ENCODE results near the gene MYBPC3.

DNA sequence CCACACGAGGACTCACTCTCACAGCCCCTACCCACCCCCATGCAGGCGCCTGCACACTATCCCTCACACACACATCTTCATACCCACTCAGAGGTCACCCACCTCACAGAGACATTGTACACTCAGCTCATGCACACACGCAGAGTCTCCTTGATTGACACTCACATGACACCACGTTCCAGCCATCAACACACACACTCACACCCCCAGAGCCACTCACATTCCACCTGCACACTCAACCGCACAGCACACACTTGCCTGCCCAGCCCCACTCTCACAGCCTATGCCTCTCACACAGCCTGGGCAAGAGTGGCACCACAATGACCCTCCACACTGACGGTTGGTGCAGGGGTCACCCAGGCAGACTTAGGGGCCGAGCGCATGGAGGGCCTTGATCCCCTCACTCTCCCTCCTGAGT is 23.6 kb upstream of the MYBPC3 start:
- TF ChIP-seq, protein P1, sequence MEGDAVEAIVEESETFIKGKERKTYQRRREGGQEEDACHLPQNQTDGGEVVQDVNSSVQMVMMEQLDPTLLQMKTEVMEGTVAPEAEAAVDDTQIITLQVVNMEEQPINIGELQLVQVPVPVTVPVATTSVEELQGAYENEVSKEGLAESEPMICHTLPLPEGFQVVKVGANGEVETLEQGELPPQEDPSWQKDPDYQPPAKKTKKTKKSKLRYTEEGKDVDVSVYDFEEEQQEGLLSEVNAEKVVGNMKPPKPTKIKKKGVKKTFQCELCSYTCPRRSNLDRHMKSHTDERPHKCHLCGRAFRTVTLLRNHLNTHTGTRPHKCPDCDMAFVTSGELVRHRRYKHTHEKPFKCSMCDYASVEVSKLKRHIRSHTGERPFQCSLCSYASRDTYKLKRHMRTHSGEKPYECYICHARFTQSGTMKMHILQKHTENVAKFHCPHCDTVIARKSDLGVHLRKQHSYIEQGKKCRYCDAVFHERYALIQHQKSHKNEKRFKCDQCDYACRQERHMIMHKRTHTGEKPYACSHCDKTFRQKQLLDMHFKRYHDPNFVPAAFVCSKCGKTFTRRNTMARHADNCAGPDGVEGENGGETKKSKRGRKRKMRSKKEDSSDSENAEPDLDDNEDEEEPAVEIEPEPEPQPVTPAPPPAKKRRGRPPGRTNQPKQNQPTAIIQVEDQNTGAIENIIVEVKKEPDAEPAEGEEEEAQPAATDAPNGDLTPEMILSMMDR (IDR thresholded peaks at IDR 0.05; ENCODE audit: insufficient read depth, low read depth, low read length) = no peak
- TF ChIP-seq EZH2 (IDR thresholded peaks at IDR 0.05; ENCODE audit: insufficient read depth, low read length) = no peak
